HG03432 (cell line): Measurements from ENCODE around the gene ZFC3H1.
"Not testable (repeated sequence)": the region's sequence is repeated elsewhere in the genome, so short reads cannot be mapped to it uniquely, and the experiment has no call there.

Experiments
- ATAC-seq: cut with Tn5 transposase; IDR thresholded peaks from one replicate; pipeline ENCODE4 v1.9.1; 2021; ENCODE audit warnings: mild to moderate bottlenecking, moderate library complexity; ENCODE audit not compliant: unreplicated experiment

The ZFC3H1 gene

DNA sequence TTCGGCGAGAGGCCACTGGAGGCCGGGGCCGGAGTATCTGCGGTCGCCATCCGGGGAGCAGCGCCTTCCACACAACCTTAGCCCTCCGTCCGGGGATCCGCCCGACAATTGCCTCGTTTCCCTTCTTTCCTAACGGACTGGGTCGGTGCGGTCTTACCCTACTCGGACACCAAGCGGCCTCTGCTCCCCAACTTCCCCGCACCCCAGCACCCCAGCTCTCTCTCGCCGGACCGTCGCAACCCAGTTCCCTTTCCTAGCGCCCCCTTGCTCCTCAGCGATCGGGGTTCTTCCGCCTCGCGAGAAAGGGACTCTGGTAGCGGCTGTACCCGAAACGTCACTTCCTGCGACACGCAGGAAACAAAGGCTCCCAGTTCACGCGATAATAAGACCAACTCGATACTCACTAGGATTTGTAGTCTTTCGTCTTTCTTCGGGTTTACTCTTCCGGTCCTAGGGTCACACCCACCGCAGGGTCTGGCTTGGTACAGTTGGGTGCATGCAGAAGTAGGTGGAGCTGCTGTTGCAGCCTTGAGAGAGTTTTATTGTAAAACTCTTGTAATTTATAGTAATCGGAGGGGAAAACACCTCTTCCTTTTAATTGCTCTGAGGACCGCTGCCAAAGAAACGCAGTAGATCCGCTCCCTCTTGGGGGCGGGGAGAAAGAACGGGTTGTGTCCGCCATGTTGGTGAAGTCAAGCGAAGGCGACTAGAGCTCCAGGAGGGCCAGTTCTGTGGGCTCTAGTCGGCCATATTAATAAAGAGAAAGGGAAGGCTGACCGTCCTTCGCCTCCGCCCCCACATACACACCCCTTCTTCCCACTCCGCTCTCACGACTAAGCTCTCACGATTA lies at the start of gene ZFC3H1, which contains the start of gene THAP2:
ZFC3H1 (minus strand) TSS at position 288 of the 850 bp plus-strand sequence; CDS start at position 50, 238 bp downstream.
THAP2 (plus strand) TSS at position 741 of the 850 bp plus-strand sequence. CDS start 209 bp downstream, outside the sequence.
- peak; percentile 93 for ATAC-seq

GRCh38 chr12:71710276-71711125 lies 46.9 kb upstream of the ZFC3H1 start:
- no peak for ATAC-seq

- no peak for ATAC-seq
Measured at GRCh38 chr12:71708658-71709057, 45.0 kb upstream of the ZFC3H1 start.

GRCh38 chr12:71704920-71705319 lies 41.3 kb upstream of the ZFC3H1 start:
- ATAC-seq = no peak

DNA sequence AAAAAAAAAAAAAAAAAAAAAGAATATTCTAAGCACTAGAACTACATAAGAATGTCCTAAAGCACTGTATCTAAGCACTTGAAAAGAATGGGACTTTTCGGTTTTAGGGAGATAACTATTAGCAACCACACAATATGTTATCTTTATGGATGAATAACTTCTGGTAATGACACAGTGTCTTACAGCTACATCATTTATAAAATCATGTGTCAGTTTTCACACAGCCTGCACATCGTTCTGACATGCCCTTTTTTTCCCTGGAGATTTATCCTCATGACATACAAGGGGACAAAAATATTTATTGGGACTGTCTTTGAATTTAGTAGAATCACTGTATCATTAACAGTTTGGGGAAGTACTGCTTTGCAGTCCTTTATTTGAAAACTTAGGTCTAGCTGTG lies 39.6 kb upstream of the ZFC3H1 start:
- ATAC-seq = no peak

- ATAC-seq = no peak
Measured at GRCh38 chr12:71702590-71702989, 38.9 kb upstream of the ZFC3H1 start.

- not testable (repeated sequence) for ATAC-seq
Measured at GRCh38 chr12:71702181-71702580, 38.5 kb upstream of the ZFC3H1 start.

DNA sequence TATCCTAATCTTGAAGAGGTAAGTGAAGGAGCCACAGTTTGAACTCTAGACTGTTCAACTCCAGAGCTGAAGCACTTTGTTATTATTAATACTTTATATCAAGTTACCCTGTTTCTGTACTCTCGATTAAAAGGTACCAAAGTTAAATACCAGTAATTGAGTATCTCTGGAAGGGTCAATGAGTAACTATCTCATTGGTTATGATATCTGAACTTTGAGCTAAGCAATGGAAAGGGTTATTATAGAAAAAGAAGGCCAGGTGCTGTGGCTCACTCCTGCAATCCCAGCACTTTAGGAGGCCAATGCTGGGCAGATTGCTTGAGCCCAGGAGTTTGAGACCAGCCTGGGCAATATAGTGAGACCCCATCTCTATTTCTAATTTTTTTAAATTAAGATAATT lies 32.1 kb upstream of the ZFC3H1 start:
- ATAC-seq = no peak

GRCh38 chr12:71694099-71694820 lies 30.6 kb upstream of the ZFC3H1 start:
- ATAC-seq = peak; percentile 92

- peak; percentile 21 for ATAC-seq
Measured at GRCh38 chr12:71693651-71694050, 30.0 kb upstream of the ZFC3H1 start.

- no peak for ATAC-seq
Measured at GRCh38 chr12:71693126-71693525, 29.5 kb upstream of the ZFC3H1 start.

- ATAC-seq = no peak
Measured at GRCh38 chr12:71691504-71692129, 28.0 kb upstream of the ZFC3H1 start.

DNA sequence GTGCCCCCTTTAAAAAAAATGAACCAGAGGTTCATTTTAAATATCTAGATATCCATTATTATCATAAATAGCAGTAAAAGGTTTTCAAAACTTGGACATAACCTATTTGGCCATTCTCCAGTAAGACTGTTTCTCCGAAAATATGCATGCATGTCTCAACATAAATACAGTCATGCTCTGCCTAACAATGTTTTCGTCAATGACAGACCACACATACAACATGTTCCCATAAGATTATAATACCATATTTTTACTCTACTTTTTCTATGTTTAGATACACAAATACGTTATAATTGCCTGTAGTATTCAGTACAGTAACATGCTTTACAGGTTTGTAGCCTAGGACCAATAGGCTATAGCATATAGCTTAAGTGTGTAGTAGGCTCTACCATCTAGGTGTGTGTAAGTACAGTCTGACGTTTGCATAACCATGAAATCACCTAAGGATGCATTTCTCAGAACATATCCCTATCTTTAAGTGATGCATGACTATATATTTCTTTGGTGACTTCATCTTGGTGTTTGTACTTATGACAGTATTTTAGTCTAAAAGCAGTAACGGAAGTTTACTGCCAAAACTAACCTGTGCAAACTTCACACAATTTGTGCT lies 25.4 kb upstream of the ZFC3H1 start:
- no peak for ATAC-seq

DNA sequence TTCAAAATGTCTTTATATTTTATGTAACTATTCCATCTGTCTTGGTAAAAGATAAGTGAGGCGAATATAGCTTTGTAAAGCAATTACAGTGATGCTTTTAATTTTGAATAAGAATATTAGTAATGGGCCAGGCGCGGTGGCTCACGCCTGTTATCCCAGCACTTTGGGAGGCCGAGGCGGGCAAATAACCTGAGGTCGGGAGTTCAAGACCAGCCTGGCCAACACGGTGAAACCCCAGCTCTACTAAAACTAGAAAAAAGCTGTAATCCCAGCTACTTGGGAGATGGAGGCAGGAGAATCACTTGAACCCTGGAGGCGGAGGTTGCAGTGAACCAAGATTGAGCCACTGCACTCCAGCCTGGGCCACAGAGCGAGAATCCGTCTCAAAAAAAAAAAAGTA lies 23.5 kb upstream of the ZFC3H1 start:
- not testable (repeated sequence) for ATAC-seq

DNA sequence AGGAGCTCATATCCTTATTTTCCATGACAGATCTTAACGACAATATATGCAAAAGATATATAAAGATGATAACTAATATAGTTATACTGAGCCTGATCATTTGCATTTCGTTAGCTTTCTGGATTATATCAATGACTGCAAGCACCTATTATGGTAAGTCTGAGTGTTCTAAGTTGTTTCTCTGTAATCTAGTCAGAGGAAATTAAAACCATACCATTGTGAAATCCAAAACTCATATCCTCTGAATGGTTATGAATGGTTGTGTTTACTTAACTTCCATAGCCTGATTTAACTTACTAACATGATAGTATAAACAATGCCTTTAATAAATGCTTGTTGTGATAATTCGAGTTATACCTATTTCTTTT lies 23.0 kb upstream of the ZFC3H1 start:
- ATAC-seq = no peak

DNA sequence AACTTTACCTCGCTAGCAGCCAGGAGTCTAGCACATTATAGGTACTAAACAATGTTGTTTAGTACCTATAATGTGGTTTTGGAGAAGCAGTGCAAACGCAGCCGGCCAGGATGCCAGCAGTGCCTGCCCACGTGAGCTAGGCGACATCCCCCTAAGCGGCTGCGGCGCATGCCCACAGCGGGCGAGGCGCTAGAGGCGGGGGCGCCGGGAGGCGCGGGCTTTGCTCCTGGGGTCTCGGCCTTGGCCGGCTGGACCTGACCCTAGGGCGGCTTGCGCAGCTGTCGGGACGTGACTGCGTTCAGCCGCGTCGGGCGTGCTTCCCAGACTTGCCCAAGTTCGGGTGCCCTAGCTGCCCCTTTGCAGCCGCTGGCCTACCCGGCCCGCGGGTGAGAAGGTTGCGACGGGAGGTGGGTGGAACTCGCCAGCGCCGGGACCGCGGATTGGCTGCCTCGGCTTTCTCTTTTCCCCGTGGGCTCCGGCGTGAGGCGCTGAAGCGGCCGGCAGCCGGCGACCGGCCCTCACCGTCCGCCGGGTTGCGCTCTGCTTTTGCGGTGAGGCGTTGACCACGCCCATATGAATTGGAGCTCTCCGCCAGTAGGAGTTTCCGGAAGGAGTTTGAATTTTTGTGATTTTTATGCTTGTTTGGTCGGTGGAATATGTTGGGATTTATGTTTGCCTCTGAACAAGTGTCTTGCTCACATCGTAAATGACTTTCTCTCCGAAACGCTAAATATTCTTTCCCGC lies 22.4 kb upstream of the ZFC3H1 start, which contains the start of gene TMEM19:
TMEM19 (plus strand) TSS at position 169 of the 744 bp plus-strand sequence. CDS start 599 bp downstream, outside the sequence.
- ATAC-seq = peak; percentile 95

DNA sequence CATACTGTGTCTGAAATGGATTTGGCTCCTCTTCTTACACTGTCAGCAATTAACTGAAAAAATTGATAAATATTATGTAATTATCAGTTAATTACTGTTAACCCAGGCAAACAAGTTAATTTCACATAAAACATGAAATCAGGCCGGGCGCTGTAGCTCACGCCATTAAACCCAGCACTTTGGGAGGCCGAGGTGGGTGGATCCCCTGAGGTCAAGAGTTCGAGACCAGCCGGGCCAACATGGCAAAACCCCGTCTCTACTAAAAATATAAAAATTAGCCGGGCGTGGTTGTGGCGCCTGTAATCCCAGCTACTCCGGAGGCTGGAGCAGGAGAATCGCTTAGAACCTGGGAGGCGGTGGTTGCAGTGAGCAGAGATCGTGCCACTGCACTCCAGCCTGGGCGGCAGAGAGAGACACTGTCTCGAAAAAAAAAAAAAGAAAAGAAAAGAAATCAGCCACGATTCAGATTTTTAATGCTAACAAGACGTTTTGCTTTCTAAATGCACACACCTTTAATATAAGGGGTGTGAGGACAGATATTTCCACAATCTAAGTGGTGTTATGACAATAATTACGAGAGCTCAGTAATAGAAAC lies 21.8 kb upstream of the ZFC3H1 start:
- ATAC-seq = no peak

DNA sequence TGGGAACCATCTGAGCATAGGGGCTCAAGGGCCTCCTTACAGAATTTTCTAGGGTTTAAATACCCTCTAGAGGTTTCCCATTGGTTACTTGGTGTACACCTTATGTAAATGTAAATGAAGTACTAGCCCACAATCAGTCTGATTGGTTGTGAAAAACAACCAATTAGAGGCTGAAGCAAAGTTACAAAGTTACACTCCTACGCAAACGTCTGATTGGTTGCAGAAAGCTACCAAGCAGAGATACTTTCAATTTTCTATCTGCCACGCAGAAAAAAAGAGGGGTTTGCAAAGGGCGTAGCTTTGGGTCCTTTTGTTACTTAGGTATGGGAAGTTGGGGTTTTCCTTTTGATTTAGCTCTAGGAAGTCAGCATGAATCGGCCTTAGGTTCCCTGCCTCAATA lies 20.4 kb upstream of the ZFC3H1 start:
- no peak for ATAC-seq

DNA sequence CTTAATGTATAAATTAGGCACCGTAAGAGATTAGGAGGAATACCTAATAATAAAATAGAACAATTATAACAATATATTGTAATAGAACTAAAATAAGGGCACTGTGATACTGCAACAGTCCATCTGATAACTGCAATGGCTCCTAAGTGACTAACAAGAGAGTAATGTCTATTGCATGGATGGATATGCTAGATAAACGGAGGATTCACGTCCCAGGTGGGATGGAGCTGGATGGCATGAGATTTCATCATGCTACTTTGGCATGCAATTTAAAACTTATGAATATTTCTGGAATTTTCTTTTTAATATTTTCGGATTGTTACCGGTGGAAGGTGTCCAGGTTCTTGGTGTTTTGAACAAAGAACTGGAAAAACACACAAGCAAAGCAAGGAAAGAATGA lies 20.0 kb upstream of the ZFC3H1 start:
- no peak for ATAC-seq
